GM10248 (cell line): Measurements from ENCODE around the gene INS.

Experiments used
- CTCF ChIA-PET: fragments of 300-600 bp; sonication (Branson Sonifier 250); formaldehyde crosslinking; extraction: SDS; loops from one replicate; lab custom pipeline; 2021; ENCODE audit warnings: antibody characterized with exemption; lab: Yijun Ruan, JAX
- POLR2A ChIA-PET: fragments of 350-650 bp; sonication (Branson Sonifier 250); formaldehyde crosslinking; extraction: SDS; loops from one replicate; lab custom pipeline; 2020; ENCODE audit warnings: antibody characterized with exemption; lab: Yijun Ruan, JAX
- DNase-seq: peaks from one replicate; pipeline ENCODE4 v3.0.0; 2012; ENCODE audit errors: extremely low spot score
- CTCF ChIP-seq: IDR thresholded peaks from 2 replicates; pipeline ENCODE4 v1.5.1; 2012; ENCODE audit warnings: mild to moderate bottlenecking, low read depth; ENCODE audit errors: extremely low read depth, missing control alignments, control extremely low read depth

INS gene

DNA sequence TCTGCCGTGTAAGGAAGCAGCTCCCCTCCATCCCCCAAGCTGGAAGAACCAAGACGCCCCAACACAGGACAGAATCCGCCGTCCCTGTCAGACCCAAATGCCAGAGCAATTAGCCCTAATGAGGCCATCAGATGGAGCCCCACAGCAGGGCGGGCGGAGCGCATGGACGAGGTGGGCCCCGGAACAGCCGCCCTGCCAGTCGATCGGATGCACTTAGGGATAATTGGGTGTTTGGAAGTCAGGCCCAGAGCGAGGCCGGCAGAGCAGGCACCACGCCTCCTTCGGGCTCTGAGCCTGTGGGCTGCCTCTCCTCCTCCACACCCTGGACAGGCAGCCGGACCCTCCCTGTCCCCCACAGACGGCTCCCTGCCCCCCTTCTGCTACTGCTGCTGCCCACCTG is 16.1 kb upstream of the INS start:
- POLR2A ChIA-PET: no interaction called here

GRCh38 chr11:2176389-2176900 is 15.4 kb upstream of the INS start:
- DNase-seq: no peak
- TF ChIP-seq CTCF: no peak
- POLR2A ChIA-PET: no interaction called here
- CTCF ChIA-PET: no interaction called here

More for the DNA sequence above, 16.1 kb upstream of the INS start:
- no peak for TF ChIP-seq CTCF
- CTCF ChIA-PET: no interaction called here
- no peak for DNase-seq

- ChIA-PET POLR2A (no interaction called here), CTCF (no interaction called here)
- no peak for TF ChIP-seq CTCF
- no peak for DNase-seq
Measured at GRCh38 chr11:2175659-2176058, 14.7 kb upstream of the INS start.

GRCh38 chr11:2174361-2174760 is 13.4 kb upstream of the INS start:
- POLR2A ChIA-PET: no interaction called here
- no peak for DNase-seq
- TF ChIP-seq CTCF: no peak
- CTCF ChIA-PET: interaction anchor here (1.3 kb wide), 1 partner anchor 10 kb away, joined by 3 read pairs; no protein-coding TSS in a partner anchor

GRCh38 chr11:2173761-2174160 is 12.8 kb upstream of the INS start:
- no peak for DNase-seq
- CTCF ChIA-PET: interaction anchor here (1.3 to 1.6 kb wide), 2 partner anchors 10 to 22 kb away, joined by 3 to 4 read pairs; no protein-coding TSS in a partner anchor
- no peak for TF ChIP-seq CTCF
- POLR2A ChIA-PET: no interaction called here

- DNase-seq: no peak
- peak; percentile 38 for TF ChIP-seq CTCF
- ChIA-PET POLR2A (no interaction called here), CTCF (interaction anchor here (1.3 to 1.6 kb wide), 2 partner anchors 9 to 22 kb away, joined by 3 to 4 read pairs; no protein-coding TSS in a partner anchor)
Measured at GRCh38 chr11:2173150-2173693, 12.2 kb upstream of the INS start.

DNA sequence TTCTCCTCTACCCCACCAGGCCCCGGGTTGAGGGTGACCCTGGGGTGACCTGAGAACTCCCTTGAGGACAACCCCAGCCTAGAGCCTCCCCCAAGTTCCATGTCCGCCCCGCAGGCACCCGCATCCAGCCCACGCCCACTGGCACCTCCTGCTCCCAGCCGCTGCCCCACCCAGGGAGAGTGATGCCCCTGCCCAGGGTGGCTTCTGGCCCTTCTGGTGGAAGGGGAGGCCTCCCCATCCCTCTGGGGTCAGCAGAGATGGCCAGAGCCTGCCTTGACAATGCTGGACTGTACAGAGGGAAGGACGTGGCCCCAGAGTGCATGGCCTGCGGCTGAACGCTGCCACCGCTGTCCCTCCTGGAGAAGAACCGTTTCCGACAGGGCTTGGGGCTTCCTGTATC is 11.7 kb upstream of the INS start:
- ChIA-PET POLR2A (no interaction called here), CTCF (interaction anchor here (1.6 kb wide), 1 partner anchor 21 kb away, joined by 4 read pairs; no protein-coding TSS in a partner anchor)
- no peak for DNase-seq
- no peak for TF ChIP-seq CTCF
